GM12892 (cell line): ENCODE data around the gene CCNB3.
"Not testable (repeated sequence)": the region's sequence is repeated elsewhere in the genome, so short reads cannot be mapped to it uniquely, and the experiment has no call there.

Experiments used
- POLR2A ChIP-seq: IDR thresholded peaks from 2 replicates; pipeline ENCODE4 v1.6.1; 2011; ENCODE audit warnings: low read depth, low read length, control low read depth
- POLR2AphosphoS5 ChIP-seq: IDR thresholded peaks from 2 replicates; pipeline ENCODE4 v1.6.1; 2011; ENCODE audit warnings: low read depth, low read length, control low read depth

DNA sequence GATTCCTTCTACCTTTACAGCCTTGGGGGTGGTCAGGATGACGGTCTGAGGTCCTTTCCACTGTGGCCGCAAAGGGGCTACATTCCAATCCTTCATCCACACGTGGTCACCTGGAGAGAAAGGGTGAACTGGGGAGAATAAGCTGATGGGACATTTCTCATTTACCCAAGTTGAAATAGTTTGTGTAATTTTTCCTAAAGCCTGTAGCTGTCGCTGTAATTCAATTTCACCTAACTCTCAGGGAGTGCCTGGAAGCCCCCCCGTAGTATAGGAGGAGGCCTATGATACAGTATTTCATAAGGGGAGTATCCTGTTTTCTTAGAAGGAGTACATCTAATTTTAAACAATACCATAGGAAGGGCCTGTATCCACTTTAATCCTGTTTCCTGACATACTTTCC lies 128.1 kb downstream of the CCNB3 start:
- TF ChIP-seq POLR2AphosphoS5, POLR2A: not testable (repeated sequence)
